Iris pigment epithelial cell (primary cell): ENCODE results near the gene DLG2.
"Not testable (repeated sequence)": the region's sequence is repeated elsewhere in the genome, so short reads cannot be mapped to it uniquely, and the experiment has no call there.

Experiments used
- DNase-seq: peaks from one replicate; pipeline ENCODE4 v3.0.0-alpha.2; 2011; ENCODE audit warnings: low read depth

DLG2 gene

DNA sequence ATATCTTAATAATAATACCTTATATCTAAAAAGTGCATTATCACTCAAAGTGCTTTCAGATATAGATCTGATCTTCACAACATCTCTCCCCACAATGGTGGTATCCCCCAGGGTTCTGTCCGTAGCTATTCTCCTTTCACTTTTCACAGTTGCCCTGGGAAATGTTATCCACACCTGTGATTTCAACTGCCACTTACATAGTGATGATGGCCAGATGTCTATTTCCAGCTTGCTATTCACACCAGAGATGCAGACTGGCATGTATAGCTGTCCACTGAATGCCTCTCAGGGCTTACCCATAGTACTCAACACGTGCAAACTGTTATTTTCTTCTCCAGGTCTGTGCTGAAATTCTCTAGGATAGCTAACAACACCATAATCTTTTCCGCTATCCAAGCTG is 724.7 kb downstream of the DLG2 start:
- no peak for DNase-seq

DNA sequence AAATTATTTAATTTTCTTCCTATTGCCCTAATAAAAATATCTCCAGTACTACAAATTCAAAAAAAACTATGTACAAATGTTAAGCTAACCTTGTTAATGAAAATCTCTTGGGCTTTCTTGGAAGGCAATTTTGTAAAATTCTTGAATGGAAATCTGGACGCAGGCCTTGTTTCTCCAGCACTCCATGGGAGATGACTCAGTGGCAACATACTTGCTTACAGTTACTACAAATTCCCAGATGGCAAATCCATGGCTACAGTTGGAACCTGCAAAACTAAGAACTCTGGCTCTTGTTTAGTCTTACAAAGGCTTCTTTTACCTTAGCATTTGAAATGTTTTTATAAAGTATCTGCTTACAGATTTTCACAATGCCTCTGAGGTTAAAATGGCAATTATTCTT is 725.2 kb downstream of the DLG2 start:
- DNase-seq = peak; percentile 59

DNA sequence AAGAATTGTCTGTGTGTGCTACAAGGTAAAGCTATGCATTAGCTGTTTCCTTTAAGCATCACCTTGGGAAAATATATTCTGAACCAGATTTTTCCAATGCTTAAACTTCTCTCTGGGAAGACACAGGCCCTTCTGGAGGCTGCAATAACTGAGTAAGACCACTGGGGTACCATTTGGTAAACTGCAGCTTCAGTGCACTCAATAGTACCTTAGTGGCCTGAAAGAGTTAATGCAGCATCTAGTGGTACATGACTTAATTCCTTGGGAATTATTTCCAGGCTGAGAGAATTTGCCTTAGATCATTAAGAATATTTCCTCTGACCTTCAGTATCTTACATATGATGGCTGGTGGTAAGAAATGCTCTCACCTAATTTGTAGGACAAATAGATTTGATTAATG is 727.4 kb downstream of the DLG2 start:
- peak; percentile 29 for DNase-seq

DNA sequence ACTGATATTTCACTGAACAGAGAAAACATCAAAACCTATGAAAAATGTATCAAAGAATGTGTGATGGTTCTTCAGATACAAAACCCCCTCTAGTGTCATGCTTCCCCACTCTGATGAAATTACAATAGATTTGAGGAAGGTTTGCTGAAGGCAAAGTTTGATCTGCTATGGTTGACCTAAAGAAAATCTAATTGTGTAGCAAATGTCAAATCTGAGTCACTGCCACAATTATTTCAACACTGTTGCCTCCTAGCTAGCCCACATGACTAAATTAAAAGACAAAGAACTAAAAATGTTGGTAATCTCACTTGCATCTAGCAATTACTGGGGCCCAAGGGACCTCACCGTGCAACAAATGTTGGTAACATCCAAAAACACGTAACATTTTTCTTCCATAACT is 728.0 kb downstream of the DLG2 start:
- DNase-seq = peak; percentile 33

DNA sequence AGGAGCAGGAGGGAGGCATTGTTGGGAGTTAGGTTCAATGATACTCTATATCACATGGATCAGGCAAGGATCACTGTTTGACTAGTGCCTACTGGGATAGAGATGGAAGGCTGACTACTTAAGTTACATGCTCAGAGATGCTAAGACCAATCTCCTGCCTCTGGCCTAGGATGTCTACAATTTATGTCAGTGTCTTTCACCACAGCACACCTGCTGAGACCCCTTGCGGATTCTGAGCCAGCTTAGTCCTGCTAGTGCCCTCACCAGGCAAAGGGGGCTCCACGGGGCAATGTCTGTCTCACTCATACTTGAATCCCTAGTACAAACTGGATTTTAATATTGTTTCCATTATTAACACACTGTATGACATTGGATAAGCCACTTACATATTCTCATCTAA is 732.5 kb downstream of the DLG2 start:
- DNase-seq = no peak

DNA sequence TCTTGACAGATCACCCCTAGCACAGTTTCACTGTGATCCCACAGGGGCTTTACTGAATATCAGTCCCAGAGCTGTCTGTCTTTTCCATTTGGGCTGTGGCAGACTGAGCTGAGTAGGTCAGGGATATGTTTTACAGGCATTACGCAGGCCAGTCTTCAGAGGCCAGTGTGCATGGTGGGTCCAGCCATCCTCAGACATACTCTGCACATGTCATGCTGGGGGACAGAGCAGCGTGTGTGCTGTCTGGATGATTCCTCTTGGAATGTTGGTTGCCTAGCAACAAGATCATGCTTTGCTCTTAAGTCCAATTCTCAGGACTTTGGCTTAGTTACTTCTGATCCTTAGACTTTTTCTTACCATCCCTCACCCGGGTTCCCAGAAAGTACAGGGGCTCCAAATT is 736.5 kb downstream of the DLG2 start:
- DNase-seq = peak; percentile 21

DNA sequence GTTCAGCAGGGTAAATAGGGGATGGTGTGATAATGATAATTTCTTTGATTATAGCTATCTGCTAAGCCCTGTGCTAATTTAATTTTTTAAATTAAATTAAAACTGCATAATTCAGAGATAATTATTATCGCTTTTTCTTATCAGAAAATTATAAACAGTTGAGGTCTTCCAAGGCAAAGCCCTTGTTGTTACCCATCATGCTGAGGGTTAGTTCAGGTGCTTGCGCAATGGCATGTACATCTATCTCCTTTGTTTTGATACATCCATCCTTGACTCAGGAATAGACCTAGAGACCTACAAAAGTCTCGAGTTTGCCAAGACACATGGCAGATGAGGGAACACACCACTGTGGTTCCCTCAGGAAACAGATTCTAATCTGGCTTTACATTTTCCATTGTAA is 737.6 kb downstream of the DLG2 start:
- no peak for DNase-seq

DNA sequence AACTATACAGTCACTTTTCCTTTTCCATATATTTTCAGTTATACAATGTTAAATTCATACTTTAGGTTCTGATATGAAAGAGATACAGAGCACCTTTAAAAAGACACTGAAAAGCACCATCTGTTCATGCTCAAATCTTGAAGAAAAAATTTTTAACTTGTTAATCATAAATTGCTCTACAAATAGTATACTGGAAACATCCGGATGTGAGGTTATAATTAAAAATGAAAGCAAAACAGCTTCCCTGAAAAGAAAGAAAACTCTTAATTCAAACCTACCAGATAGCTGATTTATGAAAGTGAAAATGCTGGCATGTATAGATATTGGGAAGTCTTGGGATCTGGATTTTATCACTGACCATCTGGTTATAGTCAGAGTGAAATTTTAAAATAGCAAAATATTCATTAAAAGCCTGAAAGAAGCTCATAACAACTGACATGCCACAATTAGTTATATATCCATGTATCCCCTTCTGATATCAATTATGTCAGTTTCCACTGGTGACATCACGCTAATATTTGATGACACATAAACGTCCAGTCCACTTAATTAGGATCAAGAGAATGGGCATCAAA is 740.0 kb downstream of the DLG2 start:
- DNase-seq = peak; percentile 35

DNA sequence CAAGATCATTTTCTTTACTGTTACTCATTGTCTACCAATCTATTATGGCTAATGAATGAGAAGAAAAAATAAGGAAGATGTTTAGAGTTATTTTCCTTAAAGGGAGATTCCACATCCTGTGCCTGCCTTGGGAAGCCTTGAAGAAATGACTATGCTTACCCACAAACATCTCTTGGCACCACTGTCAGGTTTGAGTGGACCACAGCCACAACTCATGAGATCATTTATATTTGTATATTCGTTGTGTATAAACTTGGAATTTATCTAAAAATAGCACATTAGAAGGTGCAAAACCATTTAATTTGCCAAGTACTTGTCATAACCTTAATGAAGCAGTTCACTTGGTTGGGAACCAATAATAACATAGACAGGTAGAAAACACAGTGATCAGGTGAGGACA is 740.8 kb downstream of the DLG2 start:
- DNase-seq = peak; percentile 63

DNA sequence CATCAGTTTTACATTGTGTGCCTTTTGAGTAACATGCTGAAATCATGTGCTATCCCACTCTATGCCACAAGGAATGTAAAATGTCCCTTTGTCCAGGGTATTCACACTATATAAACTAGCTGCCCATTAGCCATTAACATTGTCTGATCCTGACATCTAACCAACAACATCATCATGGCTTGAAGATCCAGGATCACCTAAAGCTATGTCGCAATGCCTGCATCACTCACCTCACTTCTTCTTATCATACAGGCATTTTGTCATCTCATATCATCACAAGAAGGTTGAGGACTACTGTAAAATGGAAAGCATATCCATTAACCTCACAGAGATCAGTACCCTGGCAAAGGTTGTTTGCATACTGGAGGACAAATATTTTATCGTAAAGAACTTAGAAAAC is 742.3 kb downstream of the DLG2 start:
- no peak for DNase-seq

DNA sequence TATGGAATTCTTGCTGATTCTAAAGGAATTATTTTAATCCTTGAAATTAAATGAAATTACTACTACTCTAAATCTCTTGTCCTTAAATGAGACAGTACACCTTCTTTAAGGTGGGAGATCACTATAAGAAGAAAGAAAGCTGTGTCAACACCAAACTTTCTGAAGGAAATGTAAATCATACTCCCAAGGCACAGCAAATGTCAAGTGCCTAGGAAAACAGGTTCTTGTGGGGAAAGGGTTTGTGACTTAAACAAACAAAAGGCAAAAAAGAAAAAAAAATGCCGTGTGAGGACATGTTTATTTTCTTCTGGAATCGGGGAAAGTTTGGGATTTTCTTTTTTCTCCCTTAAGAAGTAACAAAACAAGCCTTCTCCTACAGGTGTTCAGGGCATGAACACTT is 745.1 kb downstream of the DLG2 start:
- no peak for DNase-seq

DNA sequence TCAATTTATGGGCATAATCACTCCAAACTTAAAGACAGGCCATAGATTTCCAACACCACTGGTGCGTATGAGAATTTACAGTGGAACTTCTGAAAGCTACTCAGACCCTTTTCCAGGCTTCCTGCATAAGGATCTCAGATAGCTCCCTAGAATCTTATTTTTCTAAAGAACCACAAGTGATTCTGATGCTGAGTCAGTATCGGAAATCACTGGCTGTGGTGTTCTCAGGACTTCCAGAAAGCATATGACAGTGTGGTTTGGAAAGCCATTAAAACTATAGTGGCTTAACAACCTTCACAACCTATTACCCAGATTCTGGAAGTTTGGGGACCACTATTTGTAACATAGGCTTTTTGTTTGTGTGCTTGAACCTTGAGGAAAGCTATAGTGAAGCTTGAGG is 756.0 kb downstream of the DLG2 start:
- DNase-seq = no peak

DNA sequence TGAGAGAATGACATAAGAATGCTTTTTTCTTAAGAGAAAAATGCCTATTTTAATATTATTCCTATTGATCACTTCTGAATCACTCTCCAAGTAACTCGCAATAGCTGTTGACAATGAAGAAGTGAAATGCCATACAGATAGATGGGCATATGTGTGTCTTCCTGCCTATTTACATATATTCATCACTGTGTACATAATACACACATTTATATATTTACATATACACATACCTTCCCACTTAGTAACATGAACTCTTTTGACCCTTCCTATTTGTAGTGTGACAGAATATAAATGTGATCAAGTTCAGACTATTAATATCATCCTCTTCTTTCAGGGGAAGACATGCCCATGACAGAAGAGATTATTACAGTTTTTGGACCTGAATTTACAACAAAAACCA is 756.7 kb downstream of the DLG2 start:
- DNase-seq = no peak

DNA sequence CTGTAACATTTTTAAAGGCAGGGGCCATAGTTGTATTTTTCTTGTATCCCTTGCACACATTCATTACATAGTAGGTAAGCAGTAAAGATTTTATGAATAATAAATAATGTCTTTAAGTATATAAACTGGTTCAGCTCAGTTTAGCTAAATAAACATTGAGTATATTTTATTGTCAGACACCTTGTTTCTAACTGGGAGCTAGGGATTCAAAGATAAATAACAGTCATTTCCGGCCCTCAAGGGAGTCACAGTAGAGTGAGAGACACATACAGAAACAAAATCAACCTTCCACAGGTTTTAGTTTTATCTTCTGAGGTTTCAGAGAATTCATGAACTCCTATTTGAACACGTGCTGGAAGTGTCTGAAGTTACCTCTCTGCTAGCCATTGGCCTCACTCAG is 760.2 kb downstream of the DLG2 start:
- DNase-seq = no peak

DNA sequence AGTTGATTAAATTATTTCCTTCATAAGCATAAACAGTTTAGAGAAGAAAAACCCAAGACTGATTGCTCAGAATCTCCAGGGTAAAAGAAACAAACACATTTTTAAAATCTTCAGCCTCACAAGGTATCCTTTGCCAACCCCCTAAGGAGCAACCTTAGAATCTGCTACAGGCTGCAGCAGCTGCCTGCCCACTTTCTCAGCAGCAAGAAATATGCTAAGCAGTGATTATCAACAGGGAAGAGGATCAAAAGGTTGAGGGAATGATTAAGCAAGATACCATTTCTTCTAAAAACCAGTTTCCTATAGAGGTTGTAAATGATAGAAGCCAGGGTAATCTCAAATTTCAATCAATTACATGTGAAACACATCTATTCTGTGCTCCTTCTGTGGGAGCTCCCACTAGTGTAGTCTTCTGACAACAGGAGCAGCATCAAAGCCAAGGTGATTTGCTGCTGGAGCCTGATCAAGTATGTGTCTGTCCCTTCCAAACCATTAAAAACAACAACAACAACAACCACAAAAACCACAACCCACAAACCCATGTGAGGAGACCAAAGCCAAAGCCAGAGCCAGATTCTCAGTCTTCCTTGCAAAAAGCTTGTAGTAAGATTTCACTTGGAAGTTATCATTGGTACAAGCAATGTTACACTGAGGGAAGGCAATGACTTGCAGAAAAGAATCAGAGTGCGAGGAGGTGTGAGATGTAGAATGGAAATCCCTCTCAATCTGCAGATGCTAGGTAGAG is 761.2 kb downstream of the DLG2 start:
- DNase-seq = peak; percentile 22

DNA sequence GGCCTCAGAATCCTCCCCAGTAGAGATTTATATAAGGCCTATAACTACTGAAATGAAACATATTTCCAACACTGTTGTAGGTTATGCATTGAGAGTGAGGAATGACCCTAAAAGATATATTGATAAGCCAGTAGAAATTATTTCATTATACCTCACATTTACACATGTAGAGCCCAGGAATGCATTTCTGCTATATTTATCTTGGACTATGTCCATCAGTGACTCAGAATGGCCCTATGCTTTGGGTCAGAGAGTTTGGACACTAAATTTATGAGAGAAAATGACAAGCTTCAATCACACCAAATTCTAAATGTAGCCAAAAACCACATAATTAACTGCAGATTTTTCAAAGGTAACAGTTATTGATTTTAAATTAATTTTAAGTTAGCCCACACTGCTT is 761.9 kb downstream of the DLG2 start:
- DNase-seq = peak; percentile 44

DNA sequence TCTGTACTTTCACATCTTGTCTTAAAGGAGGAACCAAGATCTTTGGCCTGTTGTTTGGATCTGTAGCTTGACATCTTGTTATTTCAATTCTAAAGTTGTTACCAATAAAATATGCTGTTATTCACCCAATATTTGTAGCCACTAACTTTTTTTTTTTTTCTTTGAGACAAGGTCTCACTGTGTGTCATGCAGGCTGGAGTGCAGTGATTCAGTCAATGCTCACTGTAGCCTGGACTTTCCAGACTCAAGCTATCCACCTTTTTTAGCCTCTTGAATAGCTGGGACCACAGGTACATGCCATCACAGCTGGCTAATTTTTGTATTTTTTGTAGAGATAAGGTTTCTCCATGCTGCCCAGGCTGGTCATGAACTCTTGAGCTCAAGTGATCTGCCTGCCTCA is 769.4 kb downstream of the DLG2 start:
- DNase-seq = no peak

DNA sequence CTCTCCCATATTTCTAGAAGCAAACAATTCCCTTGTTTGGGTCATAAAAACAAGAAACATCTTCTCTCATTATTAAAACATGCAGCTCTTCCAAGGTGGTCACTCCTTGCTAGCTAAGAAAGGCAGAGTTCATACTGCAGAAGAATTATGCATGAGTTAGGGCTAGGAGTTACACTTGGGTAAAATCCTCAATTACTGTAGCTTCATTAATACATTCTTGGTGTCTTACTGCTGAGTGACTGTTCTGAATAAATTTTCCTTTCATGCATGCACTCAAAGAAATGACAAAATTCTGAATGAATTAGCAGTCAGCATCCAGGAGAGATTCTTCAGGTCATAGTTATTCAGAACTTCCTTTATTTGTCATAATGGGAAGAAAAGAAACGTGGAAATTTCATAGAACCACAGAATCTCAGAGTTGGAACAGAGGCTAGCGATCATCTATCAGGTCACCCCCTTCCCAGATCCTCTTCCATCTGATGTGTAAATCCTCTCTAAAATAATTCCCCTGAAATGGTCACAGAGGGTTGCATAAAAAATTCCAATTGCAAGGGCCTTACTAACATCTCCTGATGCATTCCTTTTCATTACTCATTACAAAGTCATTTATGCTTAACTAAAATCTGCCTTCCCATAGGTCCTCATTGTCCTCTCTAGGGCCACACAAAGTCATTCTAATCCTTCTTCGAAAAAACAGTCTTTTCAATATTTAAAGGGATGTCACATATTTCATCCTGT is 771.5 kb downstream of the DLG2 start:
- peak; percentile 67 for DNase-seq

DNA sequence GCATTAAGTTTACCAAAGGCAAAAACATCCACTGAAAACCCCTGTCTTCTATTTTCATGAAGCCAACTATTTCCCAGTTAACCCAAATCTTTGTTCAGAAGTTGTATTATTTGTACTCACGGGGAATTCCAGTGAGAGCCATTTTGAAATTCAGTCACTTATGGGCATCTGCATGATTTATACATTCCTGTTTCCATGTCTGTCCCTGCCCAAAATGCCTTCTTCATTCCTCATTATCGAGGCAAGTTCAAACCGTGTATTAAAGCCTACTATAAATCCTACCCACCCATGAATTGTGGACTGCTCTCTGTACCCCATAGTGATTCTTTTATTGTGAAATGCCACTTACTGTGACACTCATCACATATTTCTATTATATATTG is 772.7 kb downstream of the DLG2 start:
- no peak for DNase-seq

DNA sequence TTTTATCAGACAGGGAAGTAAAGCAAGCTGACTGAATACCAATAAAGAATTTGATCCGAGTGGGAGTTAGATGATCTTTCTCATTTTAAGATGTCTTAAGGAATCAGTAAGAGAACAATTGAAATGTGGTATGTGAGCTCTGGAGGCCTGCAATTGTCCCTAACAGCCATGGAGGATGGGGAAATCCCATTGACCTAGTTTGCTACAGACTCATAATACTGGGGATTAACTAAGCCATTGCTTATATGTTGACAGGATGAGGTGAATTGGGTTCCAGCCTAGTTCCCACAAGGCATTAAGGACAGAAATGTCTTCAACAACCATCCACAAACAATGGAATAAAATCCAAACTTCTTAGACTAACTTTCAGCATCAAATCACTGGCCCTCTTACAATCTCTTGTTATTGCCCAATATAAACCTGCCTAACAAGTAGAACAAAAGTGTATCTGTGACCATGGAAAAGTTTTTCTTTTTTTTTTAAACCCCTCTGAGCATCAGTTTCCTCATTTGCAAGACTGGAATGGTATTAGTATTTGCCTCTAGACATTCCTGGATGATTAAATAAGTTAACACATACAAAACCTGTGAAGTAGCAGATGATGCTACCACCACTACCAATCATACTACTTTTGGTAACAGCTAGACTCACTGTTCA is 773.2 kb downstream of the DLG2 start:
- peak; percentile 53 for DNase-seq

DNA sequence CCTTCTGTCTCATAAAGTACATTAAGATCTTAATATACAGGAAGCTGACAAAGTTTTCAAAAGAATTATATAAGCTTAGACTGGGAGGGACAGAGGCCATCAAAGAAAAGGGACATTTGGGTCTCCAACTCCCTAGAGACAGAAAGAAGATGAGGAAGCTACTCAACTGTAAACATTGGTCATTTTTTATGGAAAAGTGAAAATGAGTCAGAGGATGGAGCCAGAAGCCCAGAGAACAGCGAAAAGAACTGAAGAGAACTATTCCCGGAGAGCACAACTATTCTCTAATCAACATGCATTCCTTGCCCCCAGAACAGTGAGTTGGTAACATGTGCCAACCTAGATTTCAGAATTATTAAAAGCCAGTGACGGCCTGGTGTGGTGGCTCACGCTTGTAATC is 779.3 kb downstream of the DLG2 start:
- no peak for DNase-seq

DNA sequence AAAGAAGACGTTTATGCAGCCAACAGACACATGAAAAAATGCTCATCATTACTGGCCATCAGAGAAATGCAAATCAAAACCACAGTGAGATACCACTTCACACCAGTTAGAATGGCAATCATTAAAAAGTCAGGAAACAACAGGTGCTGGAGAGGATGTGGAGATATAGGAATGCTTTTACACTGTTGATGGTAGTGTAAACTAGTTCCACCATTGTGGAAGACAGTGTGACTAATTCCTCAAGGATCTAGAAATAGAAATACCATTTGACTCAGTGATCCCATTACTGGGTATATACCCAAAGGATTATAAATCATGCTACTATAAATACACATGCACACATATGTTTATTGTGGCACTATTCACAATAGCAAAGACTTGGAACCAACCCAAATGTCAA is 786.9 kb downstream of the DLG2 start:
- not testable (repeated sequence) for DNase-seq
